SH-SY5Y (cell line): ENCODE results near the gene GOLGA6L2.

Experiments
- GATA2 ChIP-seq: IDR thresholded peaks from 2 replicates; pipeline ENCODE4 v1.6.1; 2011; ENCODE audit warnings: mild to moderate bottlenecking, low read depth, low read length
- GATA3 ChIP-seq: IDR thresholded peaks from 2 replicates; pipeline ENCODE4 v1.6.1; 2011; ENCODE audit warnings: low read depth, mild to moderate bottlenecking, low read length, moderate library complexity

The GOLGA6L2 gene

GRCh38 chr15:23402544-23402943, 44.5 kb downstream of the GOLGA6L2 start:
- TF ChIP-seq GATA2: no peak
- no peak for TF ChIP-seq GATA3

- TF ChIP-seq GATA2 (no peak), GATA3 (no peak)
Observed at GRCh38 chr15:23402140-23402539, 44.9 kb downstream of the GOLGA6L2 start.

DNA sequence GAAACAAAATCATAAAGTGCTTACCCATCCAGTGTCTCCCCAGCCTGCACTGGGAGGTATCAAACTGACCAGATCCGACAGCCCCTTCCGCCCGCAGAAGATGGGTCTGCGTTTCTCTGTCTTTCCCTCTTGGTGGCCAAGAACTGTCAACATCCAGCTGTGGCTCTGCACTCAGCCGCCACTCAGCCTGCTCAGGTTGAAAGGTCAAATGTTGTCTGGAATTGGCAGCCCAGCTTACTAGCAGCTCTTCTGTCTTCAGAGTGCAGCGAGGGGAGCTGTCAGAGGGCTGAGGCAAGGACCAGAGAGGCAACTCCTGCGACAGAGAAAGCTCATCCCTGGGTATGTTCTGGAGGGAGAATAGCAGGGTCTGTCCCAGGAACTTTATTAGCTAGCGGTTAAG, 45.4 kb downstream of the GOLGA6L2 start:
- no peak for TF ChIP-seq GATA3
- no peak for TF ChIP-seq GATA2

DNA sequence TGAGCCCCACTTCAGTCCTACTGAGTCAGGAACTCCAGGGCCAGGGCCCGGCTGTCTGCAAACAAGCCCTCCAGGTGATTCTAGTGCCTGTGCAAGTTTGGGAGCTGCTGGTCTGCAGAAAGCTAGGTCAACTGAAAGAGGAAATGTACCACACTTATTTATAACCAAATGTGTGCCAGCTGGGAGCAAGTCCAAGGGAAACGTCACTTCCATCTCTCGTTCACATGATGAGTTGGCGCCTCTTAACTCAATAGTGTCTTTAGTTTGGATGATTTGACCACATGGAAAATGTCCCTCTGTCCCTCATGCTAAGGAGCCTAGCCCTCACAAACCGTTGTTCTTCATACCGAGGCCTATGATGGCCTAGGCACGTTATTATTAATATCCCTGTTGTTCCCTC, 49.3 kb downstream of the GOLGA6L2 start:
- TF ChIP-seq GATA3 (no peak), GATA2 (no peak)

- TF ChIP-seq GATA3: no peak
- TF ChIP-seq GATA2: no peak
Observed at GRCh38 chr15:23395832-23396231, 51.2 kb downstream of the GOLGA6L2 start.

DNA sequence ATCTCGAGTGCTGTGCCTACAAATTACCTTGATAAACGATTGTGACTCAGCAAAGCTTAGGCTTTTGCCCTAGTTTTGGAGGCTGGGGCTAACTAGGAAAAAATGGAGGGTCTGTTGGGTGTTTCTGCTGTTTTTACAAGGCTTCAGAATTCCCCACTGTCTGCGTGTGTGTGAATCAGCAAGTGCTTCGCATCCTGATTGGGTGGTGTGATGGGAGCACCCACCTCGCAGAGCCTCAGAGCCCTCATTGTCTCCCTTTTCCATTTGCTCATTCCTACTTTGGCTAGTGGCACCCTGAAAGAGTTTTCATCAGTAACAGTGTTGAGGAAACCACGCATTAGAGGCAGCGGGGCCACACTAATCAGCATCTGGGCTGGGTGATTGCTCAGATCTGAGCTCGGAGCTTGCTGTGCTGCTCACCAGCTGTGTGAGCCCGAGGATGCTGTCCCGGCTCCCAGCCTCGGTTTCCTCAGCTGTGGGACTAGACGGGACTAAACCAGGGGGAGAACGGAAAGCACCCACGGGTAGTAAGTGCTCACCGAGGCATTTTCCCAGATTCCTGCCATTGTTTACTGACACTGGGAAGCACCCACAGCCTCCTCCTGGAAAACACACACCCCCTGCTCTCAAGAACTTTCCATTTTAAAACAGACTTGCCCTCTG, 51.9 kb downstream of the GOLGA6L2 start:
- TF ChIP-seq GATA3 (no peak), GATA2 (no peak)
